ENCODE measurements around the gene TRIAP1. TPM values are rescaled to one million over a fixed set of nuclear protein-coding genes. Genes with fewer than 3 reads are reported as not detected.

Gene TRIAP1
- total and polyA plus RNA-seq, 2 donors (not counting 3 experiments of a cell fraction or from before 2014, with no cell fraction given): 26.1 to 46.0 TPM

DNA sequence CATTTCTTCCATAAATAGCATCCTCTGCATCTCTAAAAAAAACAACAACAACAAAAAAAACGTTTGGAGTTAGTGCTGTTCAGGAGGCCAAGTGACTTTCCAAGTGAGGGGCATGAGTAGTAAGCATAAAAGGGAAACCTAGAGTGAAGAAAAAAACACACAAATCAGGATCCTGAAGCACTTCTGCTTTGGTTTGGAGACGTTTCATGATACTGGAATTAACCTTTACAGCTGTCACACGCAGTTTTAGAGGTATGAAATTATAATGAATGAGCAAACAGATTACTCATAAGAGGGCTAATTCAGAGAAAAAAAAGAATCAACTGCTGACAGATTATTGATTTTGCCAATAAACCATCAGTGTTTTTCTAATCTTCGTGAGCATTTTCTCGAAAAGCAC is 19.6 kb upstream of the TRIAP1 start:
- TF ChIP-seq FOS (IDR thresholded peaks at IDR 0.05; ENCODE audit: borderline replicate concordance, insufficient read depth, low read length) (no peak), POLR2AphosphoS5 (IDR thresholded peaks at IDR 0.05; ENCODE audit: insufficient read depth, low read depth, low read length) (no peak), MYC (IDR thresholded peaks at IDR 0.05; ENCODE audit: low read depth, low read length) (no peak), POLR2A (IDR thresholded peaks at IDR 0.05; ENCODE audit: low read depth, low read length) (no peak), GATA2 (IDR thresholded peaks at IDR 0.05; ENCODE audit: insufficient read depth, insufficient read length, low read depth, low read length) (no peak), JUN (IDR thresholded peaks at IDR 0.05; ENCODE audit: borderline replicate concordance, insufficient read depth, insufficient read length, low read depth) (no peak), CTCF (IDR thresholded peaks at IDR 0.05; ENCODE audit: extremely low read depth in 1 of 2, insufficient read depth in 1 of 2, low read depth in 1 of 2, low read length in 2 of 2) (no peak), EZH2 (IDR thresholded peaks at IDR 0.05; ENCODE audit: borderline replicate concordance, low read depth, low read length, severe bottlenecking) (no peak)
- TF ChIP-seq, protein P1, sequence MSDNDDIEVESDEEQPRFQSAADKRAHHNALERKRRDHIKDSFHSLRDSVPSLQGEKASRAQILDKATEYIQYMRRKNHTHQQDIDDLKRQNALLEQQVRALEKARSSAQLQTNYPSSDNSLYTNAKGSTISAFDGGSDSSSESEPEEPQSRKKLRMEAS (IDR thresholded peaks at IDR 0.05; ENCODE audit: insufficient read depth, insufficient read length): no peak
- Histone ChIP-seq H3K9ac (replicated peaks; ENCODE audit: extremely low read depth, insufficient read depth, low read length) (no peak overlapping the region), H3K27ac (ENCODE audit: insufficient read depth, low read depth, low read length) (no peak overlapping the region), H3K36me3 (ENCODE audit: control insufficient read depth in 2 of 2, extremely low read depth in 1 of 2, insufficient read depth in 2 of 2, low read length in 2 of 2) (peaks cover 32% of the 10 kb centered on the region in 2 experiments), H3K4me1 (ENCODE audit: control insufficient read depth, extremely low read depth, insufficient read depth, low read length) (peaks cover 3% of the 10 kb centered on the region), H3K4me2 (ENCODE audit: insufficient read depth, low read length) (no peak overlapping the region), H3K9me1 (replicated peaks; ENCODE audit: control insufficient read depth, extremely low read depth, insufficient read depth, low read length) (no peaks in the 10 kb centered on the region), H2AFZ (ENCODE audit: low read depth, low read length) (no peak overlapping the region), H3K9me3 (replicated peaks; ENCODE audit: control insufficient read depth, insufficient read depth, low read length) (no peaks in the 10 kb centered on the region), H4K20me1 (replicated peaks; ENCODE audit: control insufficient read depth, extremely low read depth, insufficient read depth, low read length) (peaks cover 2% of the 10 kb centered on the region), H3K79me2 (ENCODE audit: control insufficient read depth, insufficient read depth, low read length) (peaks cover 59% of the 10 kb centered on the region), H3K4me3 (replicated peaks in 1 of 3; ENCODE audit: insufficient read depth in 1 of 3, low read depth in 1 of 3, low read length in 3 of 3) (no peak overlapping the region), H3K27me3 (ENCODE audit: control insufficient read depth in 2 of 2, insufficient read depth in 2 of 2, low read length in 2 of 2) (no peaks in the 10 kb centered on the region)
- no TSS peak for BruUV-seq (replicated peaks)
- intact Hi-C loops (cut with micrococcal nuclease) (loop anchor here (1.0 kb wide), 2 partner anchors 26 to 109 kb away; no protein-coding TSS in a partner anchor), dilution Hi-C loops (cut with MboI; ENCODE audit: extremely low pct_ligation_motif_present, low sequenced_read_pairs) (no loop called here)
- FAIRE-seq (no peak), DNase-seq (ENCODE audit: low read depth, low spot score) (no peak)
- ChIA-PET CTCF (interaction anchor here (0.7 to 3.9 kb wide), 5 partner anchors 9 to 116 kb away, joined by 3 to 29 read pairs (median 5); partner anchors contain the start of genes DYNLL1 and POP5), POLR2A (no interaction called here)
